IMR-90 (cell line): ENCODE data around the gene GABRQ. TPM values are rescaled to one million over a fixed set of nuclear protein-coding genes. Genes with fewer than 3 reads are reported as not detected.

ENCODE experiments used
- polyA plus RNA-seq, 3 experiments: library from polyadenylated mRNA; depleted of rRNA; stranded (reverse); fragments of >200 nt; gene quantifications; 2 replicates each; pipeline ENCODE4 v1.2.3, GENCODE V29; 2012; ENCODE audit warnings: low replicate concordance in 1 of 3
- total RNA-seq: library from RNA; depleted of rRNA; stranded (reverse); fragments of >200 nt; gene quantifications from 2 replicates; pipeline ENCODE4 v1.2.3, GENCODE V29; 2012; rRNA removed

The GABRQ gene
- total and polyA plus RNA-seq, 2 of the 4 experiments (the other 2 are of a cell fraction) = under 0.01 to 0.03 TPM

Other genes with a start within 250 kb of the GABRQ start
- not detected in 2 replicates for gene GABRA3, start 186.6 kb upstream of the GABRQ start, total RNA-seq
- gene GABRA3, start 186.6 kb upstream of the GABRQ start, polyA plus RNA-seq (2012; rRNA removed) = not detected in 2 replicates
- gene MAGEA3, start 60.9 kb downstream of the GABRQ start, total RNA-seq = not detected in 2 replicates
- not detected in 2 replicates for gene MAGEA3, start 60.9 kb downstream of the GABRQ start, polyA plus RNA-seq (2012; rRNA removed)
- gene CSAG2, start 71.4 kb downstream of the GABRQ start, total RNA-seq = not detected in 2 replicates
- not detected in 2 replicates for gene CSAG2, start 71.4 kb downstream of the GABRQ start, polyA plus RNA-seq (2012; rRNA removed)
- gene MAGEA2B, start 76.7 kb downstream of the GABRQ start, total RNA-seq = not detected in 2 replicates
- gene MAGEA2B, start 76.7 kb downstream of the GABRQ start, polyA plus RNA-seq (2012; rRNA removed) = not detected in 2 replicates
- not detected in 2 replicates for gene CSAG1, start 95.8 kb downstream of the GABRQ start, total RNA-seq
- not detected in 2 replicates for gene CSAG1, start 95.8 kb downstream of the GABRQ start, polyA plus RNA-seq (2012; rRNA removed)
- not detected in 2 replicates for gene MAGEA12, start 95.9 kb downstream of the GABRQ start, total RNA-seq
- gene MAGEA12, start 95.9 kb downstream of the GABRQ start, polyA plus RNA-seq (2012; rRNA removed) = not detected in 2 replicates
- not detected in 2 replicates for gene MAGEA2, start 115.9 kb downstream of the GABRQ start, total RNA-seq
- not detected in 2 replicates for gene MAGEA2, start 115.9 kb downstream of the GABRQ start, polyA plus RNA-seq (2012; rRNA removed)
- gene CSAG3, start 121.3 kb downstream of the GABRQ start, total RNA-seq = not detected in 2 replicates
- not detected in 2 replicates for gene CSAG3, start 121.3 kb downstream of the GABRQ start, polyA plus RNA-seq (2012; rRNA removed)
- gene MAGEA6, start 131.8 kb downstream of the GABRQ start, total RNA-seq = not detected in 2 replicates
- gene MAGEA6, start 131.8 kb downstream of the GABRQ start, polyA plus RNA-seq (2012; rRNA removed) = not detected in 2 replicates
- 15.8 and 25.8 TPM in 2 replicates for gene CETN2, start 192.9 kb downstream of the GABRQ start, total RNA-seq
- gene CETN2, start 192.9 kb downstream of the GABRQ start, polyA plus RNA-seq (2012; rRNA removed) = 31.2 and 34.0 TPM in 2 replicates
- 20.8 and 22.8 TPM in 2 replicates for gene NSDHL, start 193.2 kb downstream of the GABRQ start, total RNA-seq
- gene NSDHL, start 193.2 kb downstream of the GABRQ start, polyA plus RNA-seq (2012; rRNA removed) = 26.0 and 27.1 TPM in 2 replicates